NCI-H2227 (cell line): ENCODE measurements around the gene PTGES3.

ENCODE experiments used
- DNase-seq: peaks from one replicate; lab custom pipeline; 2025; ENCODE audit not compliant: unreplicated experiment; lab: John Stamatoyannopoulos, UW

The PTGES3 gene

GRCh38 chr12:56630180-56630632 is 57.9 kb downstream of the PTGES3 start, which contains the start of gene BAZ2A:
TSS of gene BAZ2A (minus strand) at chr12:56630326. CDS start at chr12:56617530, 12,796 bp downstream.
- DNase-seq = peak; percentile 84

- no peak for DNase-seq
Measured at GRCh38 chr12:56629459-56630179, 58.5 kb downstream of the PTGES3 start.

GRCh38 chr12:56628671-56629458 is 59.2 kb downstream of the PTGES3 start:
- DNase-seq = peak; percentile 11

- DNase-seq = no peak
Measured at GRCh38 chr12:56626701-56627100, 61.4 kb downstream of the PTGES3 start.

GRCh38 chr12:56622535-56622934 is 65.5 kb downstream of the PTGES3 start:
- DNase-seq = no peak

- no peak for DNase-seq
Measured at GRCh38 chr12:56616925-56617324, 71.2 kb downstream of the PTGES3 start.

- DNase-seq = no peak
Measured at GRCh38 chr12:56616244-56616643, 71.8 kb downstream of the PTGES3 start.

GRCh38 chr12:56614627-56615026 is 73.5 kb downstream of the PTGES3 start:
- no peak for DNase-seq
